ENCODE data around the gene DPP6.
"Not testable (repeated sequence)": the region's sequence is repeated elsewhere in the genome, so short reads cannot be mapped to it uniquely, and the experiment has no call there.

The DPP6 gene

GRCh38 chr7:154078523-154078922 lies 26.3 kb downstream of the DPP6 start:
- DNase-seq = not testable (repeated sequence)

GRCh38 chr7:154080249-154080648 lies 28.1 kb downstream of the DPP6 start:
- DNase-seq = not testable (repeated sequence)

GRCh38 chr7:154087037-154087725 lies 35.0 kb downstream of the DPP6 start:
- DNase-seq = not testable (repeated sequence)

GRCh38 chr7:154092093-154092492 lies 39.9 kb downstream of the DPP6 start:
- DNase-seq = not testable (repeated sequence)

GRCh38 chr7:154095201-154095600 lies 43.0 kb downstream of the DPP6 start:
- not testable (repeated sequence) for DNase-seq

- DNase-seq = not testable (repeated sequence)
These were observed 52.9 kb downstream of the DPP6 start for GRCh38 chr7:154105063-154105462.

- DNase-seq = not testable (repeated sequence)
These were observed 57.4 kb downstream of the DPP6 start for GRCh38 chr7:154109615-154110014.

GRCh38 chr7:154113732-154114351 lies 61.6 kb downstream of the DPP6 start:
- not testable (repeated sequence) for DNase-seq

GRCh38 chr7:154117411-154118390 lies 65.5 kb downstream of the DPP6 start:
- DNase-seq = not testable (repeated sequence)

- DNase-seq = not testable (repeated sequence)
These were observed 68.6 kb downstream of the DPP6 start for GRCh38 chr7:154120825-154121224.

GRCh38 chr7:154122720-154123119 lies 70.5 kb downstream of the DPP6 start:
- DNase-seq = not testable (repeated sequence)

GRCh38 chr7:154123397-154123796 lies 71.2 kb downstream of the DPP6 start:
- not testable (repeated sequence) for DNase-seq

GRCh38 chr7:154129142-154129541 lies 76.9 kb downstream of the DPP6 start:
- DNase-seq = not testable (repeated sequence)

GRCh38 chr7:154132617-154133016 lies 80.4 kb downstream of the DPP6 start:
- not testable (repeated sequence) for DNase-seq

GRCh38 chr7:154133703-154134277 lies 81.6 kb downstream of the DPP6 start:
- DNase-seq = not testable (repeated sequence)

- not testable (repeated sequence) for DNase-seq
These were observed 82.5 kb downstream of the DPP6 start for GRCh38 chr7:154134698-154135097.

- DNase-seq = not testable (repeated sequence)
These were observed 83.4 kb downstream of the DPP6 start for GRCh38 chr7:154135646-154136045.

- DNase-seq = not testable (repeated sequence)
These were observed 93.9 kb downstream of the DPP6 start for GRCh38 chr7:154145922-154146706.

- DNase-seq = not testable (repeated sequence)
These were observed 94.5 kb downstream of the DPP6 start for GRCh38 chr7:154146707-154147038.

GRCh38 chr7:154148791-154149516 lies 96.8 kb downstream of the DPP6 start:
- DNase-seq = not testable (repeated sequence)

- not testable (repeated sequence) for DNase-seq
These were observed 98.5 kb downstream of the DPP6 start for GRCh38 chr7:154150656-154151055.
